Measurements from ENCODE around the gene HSD17B14.
"Not testable (repeated sequence)": the region's sequence is repeated elsewhere in the genome, so short reads cannot be mapped to it uniquely, and the experiment has no call there.

HSD17B14 gene

GRCh38 chr19:48836089-48837017 is at the start of gene HSD17B14:
Gene HSD17B14 (minus strand): TSS chr19:48836491. CDS start chr19:48836411, 80 bp downstream.
- no peak for DNase-seq (ENCODE audit: low spot score)

- no peak for DNase-seq (ENCODE audit: low spot score)
Observed at GRCh38 chr19:48883726-48884125, 47.4 kb upstream of the HSD17B14 start.

GRCh38 chr19:48881741-48882657 is 45.7 kb upstream of the HSD17B14 start:
- DNase-seq (ENCODE audit: low spot score) = no peak

- not testable (repeated sequence) for DNase-seq (ENCODE audit: low spot score)
Observed at GRCh38 chr19:48879696-48880095, 43.4 kb upstream of the HSD17B14 start.

- no peak for DNase-seq (ENCODE audit: low spot score)
Observed at GRCh38 chr19:48879025-48879637, 42.8 kb upstream of the HSD17B14 start.

- DNase-seq (ENCODE audit: low spot score) = no peak
Observed at GRCh38 chr19:48878196-48879024, 42.1 kb upstream of the HSD17B14 start.

- no peak for DNase-seq (ENCODE audit: low spot score)
Observed at GRCh38 chr19:48877855-48878195, 41.5 kb upstream of the HSD17B14 start.

GRCh38 chr19:48876043-48876981 is 40.0 kb upstream of the HSD17B14 start:
- DNase-seq (ENCODE audit: low spot score) = not testable (repeated sequence)

GRCh38 chr19:48874303-48875135 is 38.2 kb upstream of the HSD17B14 start:
- no peak for DNase-seq (ENCODE audit: low spot score)

- DNase-seq (ENCODE audit: low spot score) = no peak
Observed at GRCh38 chr19:48873476-48874302, 37.4 kb upstream of the HSD17B14 start.

GRCh38 chr19:48872884-48873475 is 36.7 kb upstream of the HSD17B14 start:
- DNase-seq (ENCODE audit: low spot score) = peak; percentile 88

GRCh38 chr19:48872182-48872883 is 36.0 kb upstream of the HSD17B14 start, which contains the start of gene PPP1R15A:
Gene PPP1R15A (plus strand): TSS chr19:48872421. CDS start chr19:48873234, 813 bp downstream.
- DNase-seq (ENCODE audit: low spot score) = peak; percentile 95

GRCh38 chr19:48871471-48872181 is 35.3 kb upstream of the HSD17B14 start:
- not testable (repeated sequence) for DNase-seq (ENCODE audit: low spot score)

- DNase-seq (ENCODE audit: low spot score) = no peak
Observed at GRCh38 chr19:48870048-48870447, 33.8 kb upstream of the HSD17B14 start.

- DNase-seq (ENCODE audit: low spot score) = peak; percentile 67
Observed at GRCh38 chr19:48868114-48868886, 32.0 kb upstream of the HSD17B14 start, which contains the start of gene PLEKHA4. Gene PLEKHA4 (minus strand): TSS chr19:48868617. CDS start chr19:48867620, 997 bp downstream.

GRCh38 chr19:48867746-48868113 is 31.4 kb upstream of the HSD17B14 start:
- no peak for DNase-seq (ENCODE audit: low spot score)
